C1 segment of cervical spinal cord (tissue), 14 donors: ENCODE data around the gene PLK5.
"Not testable (repeated sequence)": the region's sequence is repeated elsewhere in the genome, so short reads cannot be mapped to it uniquely, and the experiment has no call there.

Experiments used
- DNase-seq, 14 donors: peaks; one replicate each; lab custom pipeline; 2025; lab: John Stamatoyannopoulos, UW

PLK5 gene

DNA sequence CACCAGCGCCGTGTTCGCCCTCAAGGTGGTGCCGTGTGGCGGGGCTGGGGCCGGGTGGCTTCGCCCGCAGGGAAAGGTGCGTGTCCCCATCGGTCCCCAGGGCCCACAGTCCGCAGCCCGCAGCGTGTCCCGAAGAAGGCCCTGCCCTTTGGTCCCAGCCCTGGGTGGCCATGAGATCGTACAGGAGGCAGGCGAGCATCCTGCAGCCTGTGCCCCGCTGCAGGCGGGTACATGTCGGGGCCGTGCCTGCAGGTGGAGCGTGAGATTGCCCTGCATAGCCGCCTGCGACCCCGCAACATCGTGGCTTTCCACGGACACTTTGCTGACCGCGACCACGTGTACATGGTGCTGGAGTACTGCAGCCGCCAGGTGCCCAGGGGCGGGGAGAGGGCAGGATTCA is 1.5 kb downstream of the PLK5 start:
- peak in 1 of 14 donors; percentile 31 for DNase-seq

DNA sequence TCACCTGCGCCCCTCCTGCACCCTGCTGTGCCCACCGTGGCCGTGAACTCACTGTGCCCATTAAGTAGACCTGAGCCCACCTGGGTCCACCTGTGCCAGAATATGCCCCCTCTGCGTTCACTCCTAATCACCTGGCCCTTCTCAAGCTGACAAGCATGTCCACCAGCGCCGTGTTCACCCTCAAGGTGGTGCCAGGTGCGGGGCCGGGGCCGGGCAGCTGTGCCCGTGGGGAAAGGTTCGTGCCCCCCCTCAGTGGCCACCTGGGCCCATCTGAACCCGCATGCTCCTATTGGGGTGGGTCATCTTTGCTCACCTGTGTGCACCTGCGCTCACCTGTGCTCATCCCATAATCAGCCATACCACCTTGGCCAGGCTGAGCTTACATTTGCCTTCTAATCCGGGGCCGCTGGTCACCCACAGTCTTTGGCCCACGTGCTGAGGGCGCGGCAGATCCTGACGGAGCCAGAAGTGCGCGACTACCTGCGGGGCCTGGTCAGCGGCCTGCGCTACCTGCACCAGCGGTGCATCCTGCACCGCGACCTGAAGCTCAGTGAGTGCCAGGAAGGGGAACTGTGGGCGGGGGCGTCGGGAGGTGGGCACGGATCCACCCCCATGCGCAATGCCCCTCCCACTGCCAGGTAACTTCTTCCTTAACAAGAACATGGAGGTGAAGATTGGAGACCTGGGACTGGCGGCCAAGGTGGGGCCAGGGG is 2.3 kb downstream of the PLK5 start:
- DNase-seq = no peak

DNA sequence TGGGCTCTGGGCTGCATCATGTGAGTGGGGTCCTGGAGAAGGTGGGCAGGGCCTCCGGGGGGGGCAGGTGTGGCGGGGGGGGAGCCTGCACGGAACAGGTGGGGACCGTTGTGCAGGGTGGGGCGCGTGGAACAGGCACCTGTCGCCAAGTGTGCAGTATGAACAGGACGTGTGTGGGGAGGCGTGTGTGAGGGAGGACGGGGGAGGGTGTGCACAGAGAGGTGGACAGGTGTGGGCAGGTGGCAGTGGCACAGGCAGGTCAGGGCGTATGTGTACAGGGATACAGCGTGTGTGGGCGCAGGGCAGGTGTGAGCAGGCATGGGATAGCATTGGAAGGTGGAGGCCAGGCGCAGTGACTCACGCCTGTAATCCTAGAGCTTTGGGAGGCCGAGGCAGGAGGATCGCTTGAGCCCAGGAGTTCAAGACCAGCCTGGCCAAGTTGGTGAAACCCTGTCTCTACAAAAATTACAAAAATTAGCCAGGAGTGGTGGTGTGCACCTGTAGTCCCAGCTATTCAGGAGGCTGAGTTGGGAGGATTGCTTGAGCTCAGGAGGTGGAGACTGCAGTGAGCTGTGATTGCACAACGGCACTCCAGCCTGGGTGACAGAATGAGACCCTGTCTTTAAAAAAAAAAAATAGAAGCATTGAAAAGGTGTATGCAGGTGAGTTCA is 3.2 kb downstream of the PLK5 start:
- DNase-seq = no peak

DNA sequence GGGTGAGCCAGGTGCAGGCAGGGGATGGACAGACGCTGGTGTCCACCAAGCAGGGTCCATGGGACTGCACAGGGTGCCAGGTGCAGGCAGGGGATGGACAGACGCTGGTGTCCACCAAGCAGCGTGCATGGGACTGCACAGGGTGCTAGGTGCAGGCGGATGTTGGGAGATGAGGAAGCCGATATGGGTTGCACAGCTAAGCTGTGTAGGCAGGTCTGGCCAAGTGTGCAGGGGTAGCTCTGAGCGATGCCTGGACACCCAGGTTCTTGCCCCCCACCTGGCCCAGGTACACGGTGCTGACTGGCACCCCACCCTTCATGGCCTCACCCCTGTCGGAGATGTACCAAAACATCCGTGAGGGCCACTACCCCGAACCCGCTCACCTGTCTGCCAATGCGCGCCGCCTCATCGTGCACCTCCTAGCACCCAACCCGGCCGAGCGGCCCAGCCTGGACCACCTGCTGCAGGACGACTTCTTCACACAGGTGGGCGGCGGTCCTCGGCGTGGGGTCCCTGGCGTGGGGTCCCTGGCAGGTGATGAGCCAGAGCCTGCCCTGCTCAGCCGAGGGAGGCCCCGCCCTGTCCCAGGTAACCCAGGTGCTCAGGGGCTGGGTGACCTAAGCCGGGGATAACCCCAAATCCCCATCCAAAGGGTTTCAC is 3.9 kb downstream of the PLK5 start:
- DNase-seq = no peak

DNA sequence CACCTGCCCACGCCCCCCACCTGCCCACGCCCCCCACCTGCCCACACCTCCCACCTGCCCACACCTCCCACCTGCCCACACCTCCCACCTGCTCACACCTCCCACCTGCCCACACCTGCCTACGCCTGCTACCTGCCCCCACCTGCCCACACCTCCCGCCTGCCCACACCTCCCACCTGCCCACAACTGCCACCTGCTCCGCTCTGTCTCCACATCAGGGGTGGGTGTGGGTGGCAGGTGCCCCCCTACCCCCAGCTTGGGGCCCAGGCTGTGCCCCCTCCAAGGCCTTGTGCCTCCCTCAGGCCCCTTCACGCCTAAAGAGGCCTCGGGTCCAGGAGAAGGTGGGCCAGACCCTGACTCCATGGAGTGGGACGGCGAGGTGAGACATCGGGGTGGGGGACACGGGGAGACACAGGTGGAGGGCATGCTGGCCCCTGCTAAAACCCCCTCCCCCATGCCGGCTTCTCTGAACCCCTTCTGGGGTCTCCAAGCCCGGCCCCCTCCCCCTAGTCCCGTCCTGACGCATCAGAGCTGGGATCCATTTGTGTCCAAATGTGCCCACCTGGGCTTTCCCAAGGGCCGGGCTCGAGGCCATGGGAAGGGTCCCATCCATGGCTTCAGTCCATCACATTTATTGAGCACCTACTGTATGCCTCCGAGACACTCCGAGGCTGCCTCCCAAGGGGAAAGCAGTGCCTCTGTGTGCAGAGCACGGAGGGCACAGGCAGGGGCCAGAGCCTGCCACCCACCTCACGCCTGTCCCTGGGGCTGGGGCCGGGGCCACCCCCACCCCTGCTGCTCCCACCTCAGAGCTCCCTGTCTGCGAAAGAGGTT is 4.9 kb downstream of the PLK5 start:
- no peak for DNase-seq

DNA sequence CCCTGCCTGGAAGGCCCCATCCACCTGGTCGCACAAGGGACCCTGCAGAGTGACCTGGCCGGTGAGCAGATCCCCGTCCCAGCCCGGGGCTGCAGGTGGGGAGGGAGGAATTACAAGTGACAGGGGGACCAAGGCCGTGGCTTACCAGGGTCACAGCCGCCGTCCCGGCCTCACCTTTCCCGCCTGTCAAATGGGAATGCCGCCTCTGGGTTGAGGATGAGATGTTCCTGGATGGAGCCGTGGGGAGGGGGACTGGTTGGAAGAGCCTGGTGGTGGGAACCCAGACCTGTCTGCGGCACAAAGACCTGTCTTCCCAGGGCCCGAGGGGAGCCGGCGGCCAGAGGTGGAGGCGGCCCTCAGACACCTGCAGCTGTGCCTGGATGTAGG is 5.5 kb downstream of the PLK5 start:
- no peak for DNase-seq

DNA sequence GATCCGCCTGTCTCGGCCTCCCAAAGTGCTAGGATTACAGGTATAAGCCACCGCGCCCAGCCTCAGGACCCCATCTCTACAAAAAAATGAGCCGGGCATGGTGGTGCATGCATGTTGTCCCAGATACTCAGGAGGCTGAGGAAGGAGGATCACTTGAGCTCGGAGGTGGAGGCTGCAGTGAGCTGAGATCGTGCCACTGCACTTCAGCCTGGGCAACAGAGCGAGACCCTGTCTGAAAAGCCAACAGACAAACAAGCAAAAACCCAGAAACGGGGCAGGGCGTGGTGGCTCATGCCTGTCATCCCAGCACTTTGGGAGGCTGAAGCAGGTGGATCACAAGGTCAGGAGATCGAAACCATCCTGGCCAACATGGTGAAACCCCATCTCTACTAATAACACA is 7.0 kb downstream of the PLK5 start:
- not testable (repeated sequence) for DNase-seq

DNA sequence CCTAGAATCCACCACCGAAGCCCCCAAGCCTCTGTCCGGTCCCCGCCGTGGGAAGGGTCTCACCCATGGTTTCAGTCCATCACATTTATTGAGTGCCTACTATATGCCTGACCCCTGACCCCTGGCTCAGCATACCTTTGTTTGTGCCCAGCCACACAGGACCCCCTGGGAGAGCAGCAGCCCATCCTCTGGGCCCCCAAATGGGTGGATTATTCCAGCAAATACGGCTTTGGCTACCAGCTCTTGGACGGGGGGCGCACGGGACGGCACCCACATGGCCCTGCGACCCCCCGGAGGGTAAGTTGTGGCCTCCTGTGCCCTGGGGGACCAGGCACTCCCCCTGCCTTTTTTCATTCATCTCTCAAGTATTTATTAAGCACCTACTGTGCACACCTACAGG is 7.7 kb downstream of the PLK5 start:
- DNase-seq = no peak

DNA sequence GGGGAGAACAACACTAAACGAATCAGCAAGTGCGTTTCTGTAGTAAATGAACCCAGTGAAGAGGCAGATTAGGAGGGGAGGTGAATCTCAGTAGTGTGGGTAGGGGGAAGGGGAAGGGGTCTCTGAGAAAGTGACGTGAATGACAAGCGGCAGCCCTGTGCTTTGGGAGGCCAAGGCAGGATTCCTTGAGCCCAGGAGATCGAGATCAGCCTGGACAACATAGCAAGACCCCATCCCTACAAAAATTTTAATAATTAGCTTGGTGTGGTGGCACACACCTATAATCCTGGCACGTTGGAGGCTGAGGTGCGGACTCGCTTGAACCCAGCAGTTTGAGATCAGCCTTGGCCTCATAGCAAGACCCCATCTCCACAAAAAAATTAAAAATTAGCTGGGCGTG is 8.1 kb downstream of the PLK5 start:
- no peak for DNase-seq

DNA sequence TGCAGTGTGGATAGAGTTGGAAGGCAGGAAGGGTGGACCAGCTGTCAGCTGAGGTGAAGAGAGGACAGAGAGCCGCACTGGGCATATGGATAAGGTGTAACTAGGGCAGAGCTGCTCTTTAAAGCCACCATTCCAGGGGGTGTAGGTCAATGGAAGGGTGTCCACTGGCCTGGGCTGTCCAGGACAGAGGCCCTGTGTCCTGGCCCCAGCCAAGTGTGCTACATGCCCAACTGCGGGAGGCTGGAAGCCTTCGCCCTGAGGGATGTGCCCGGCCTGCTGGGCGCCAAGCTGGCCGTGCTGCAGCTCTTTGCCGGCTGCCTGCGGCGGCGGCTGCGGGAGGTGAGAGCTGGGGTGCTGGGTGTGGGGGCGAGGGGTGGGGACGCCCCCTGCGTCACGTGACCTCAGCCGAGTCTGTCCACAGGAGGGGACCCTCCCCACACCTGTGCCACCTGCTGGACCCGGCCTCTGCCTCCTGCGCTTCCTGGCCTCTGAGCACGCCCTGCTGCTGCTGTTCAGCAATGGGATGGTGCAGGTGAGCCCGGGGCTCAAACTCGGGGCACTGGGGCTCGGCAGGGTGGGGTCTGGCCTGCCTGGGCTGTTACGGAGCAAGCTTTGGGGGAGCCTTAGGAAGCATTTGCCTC is 9.8 kb downstream of the PLK5 start:
- DNase-seq = no peak

DNA sequence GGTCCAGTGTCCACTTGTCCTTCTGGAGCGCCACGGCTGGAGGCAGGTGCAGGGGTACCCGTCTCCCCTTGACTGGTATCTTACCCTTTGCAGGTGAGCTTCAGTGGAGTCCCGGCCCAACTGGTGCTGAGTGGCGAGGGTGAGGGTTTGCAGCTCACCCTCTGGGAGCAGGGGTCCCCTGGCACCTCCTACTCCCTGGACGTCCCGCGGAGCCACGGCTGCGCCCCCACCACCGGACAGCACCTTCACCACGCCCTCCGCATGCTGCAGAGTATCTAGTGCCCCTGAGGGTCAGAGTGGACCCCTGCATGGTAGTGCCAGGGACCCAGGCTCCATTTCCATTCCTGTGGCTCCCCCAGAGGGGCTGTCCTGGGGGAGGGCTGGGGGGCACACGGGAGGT is 11.1 kb downstream of the PLK5 start:
- no peak for DNase-seq

DNA sequence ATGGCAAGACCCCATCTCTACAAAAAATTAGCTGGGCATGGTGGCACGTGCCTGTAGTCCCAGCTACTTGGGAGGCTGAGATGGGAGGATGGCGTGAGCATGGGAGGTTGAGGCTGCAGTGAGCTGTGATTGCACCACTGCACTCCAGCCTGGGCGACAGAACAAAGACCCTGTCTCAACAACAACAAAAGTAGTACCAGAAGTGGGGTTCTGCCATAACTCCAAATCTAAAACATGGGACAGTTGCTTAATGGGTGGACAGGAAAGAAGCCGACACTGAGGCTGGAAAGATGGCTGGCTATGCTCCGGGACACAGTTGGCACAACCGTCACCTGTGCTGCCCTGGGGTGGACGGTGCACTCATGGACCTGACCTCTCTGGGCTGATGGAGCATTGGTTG is 11.8 kb downstream of the PLK5 start:
- not testable (repeated sequence) for DNase-seq

DNA sequence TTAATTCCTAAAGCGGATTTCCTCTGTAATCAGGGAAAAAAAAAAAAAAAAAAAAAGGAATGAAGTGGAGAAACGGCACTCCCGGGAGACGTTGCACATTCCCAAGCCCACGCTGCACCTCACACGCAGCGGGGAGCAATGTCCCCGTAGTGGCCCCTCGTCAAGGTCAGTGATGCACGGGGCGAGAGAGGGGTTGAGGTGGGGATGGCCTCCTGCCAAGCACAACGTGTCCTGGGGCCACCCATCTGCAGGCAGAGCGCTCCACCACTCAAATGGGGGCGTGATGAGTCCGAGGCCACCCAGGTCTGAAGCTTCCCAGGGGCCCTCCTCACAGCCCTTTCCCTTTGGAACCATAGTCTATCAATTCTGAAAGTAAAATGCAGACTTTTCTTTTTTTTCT is 15.1 kb downstream of the PLK5 start:
- DNase-seq = no peak

DNA sequence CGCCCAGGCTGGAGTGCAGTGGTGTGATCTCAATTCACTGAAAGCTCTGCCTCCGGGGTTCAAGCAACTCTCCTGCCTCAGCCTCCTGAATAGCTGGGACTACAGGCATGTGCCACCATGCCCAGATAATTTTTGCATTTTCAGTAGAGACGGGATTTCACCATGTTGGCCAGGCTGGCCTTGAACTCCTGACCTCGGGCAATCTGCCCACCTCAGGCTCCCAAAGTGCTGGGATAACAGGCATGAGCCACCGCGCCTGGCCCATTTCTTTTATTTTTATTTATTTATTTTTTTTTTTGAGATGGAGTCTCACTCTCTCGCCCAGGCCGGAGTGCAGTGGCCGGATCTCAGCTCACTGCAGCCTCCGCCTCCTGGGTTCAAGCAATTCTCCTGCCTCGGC is 15.9 kb downstream of the PLK5 start:
- not testable (repeated sequence) for DNase-seq

DNA sequence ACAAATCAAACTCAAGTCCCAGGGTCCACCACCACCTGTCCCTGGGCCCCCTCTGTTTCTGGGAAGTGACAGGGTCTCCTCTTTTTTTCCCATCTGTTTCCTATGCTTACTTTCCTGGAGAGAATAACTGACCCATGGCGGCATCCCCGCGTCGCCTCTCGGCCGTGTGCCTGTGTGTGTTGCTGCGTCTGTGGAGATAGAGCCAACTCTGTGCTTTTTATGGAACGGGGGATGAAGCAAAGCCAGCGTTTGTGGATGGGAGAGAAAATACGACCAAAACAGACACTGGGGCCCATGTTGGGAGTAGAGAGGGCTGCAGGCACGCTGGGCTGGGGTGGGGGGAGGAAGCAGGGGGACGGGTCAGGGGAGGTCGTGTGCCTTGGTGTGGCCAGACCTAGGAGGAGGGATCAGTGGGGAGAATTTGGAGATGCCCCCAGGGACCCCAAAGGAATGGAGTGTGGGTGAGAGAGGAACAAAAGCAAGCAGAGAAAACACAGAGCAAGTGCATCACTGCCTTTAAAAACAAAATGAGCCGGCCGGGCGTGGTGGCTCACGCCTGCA is 16.6 kb downstream of the PLK5 start:
- peak in 1 of 14 donors; percentile 62 for DNase-seq

DNA sequence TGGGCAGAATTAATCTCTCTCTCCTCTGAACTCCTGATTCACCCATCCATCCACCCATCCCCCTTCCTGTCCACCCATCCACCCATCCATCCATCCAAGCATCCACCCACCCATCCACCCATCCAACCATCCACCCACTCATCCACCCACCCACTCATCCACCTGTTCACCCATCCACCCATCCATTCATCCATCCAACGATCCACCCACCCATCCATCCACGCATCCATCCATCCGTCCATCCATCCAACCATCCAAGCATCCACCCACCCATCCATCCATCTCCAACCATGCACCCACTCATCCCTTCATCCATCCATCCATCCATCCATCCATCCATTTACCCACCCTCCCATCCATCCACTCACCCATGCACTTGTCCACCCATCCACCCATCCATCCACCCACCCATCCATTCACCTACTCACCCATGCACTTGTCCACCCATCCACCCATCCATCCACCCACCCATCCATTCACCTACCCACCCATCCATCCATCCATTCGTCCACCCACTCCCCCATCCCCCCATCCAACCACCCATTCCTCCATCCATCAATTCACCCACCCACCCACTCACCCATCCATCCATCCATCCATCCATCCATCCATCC is 25.6 kb downstream of the PLK5 start:
- DNase-seq = no peak

DNA sequence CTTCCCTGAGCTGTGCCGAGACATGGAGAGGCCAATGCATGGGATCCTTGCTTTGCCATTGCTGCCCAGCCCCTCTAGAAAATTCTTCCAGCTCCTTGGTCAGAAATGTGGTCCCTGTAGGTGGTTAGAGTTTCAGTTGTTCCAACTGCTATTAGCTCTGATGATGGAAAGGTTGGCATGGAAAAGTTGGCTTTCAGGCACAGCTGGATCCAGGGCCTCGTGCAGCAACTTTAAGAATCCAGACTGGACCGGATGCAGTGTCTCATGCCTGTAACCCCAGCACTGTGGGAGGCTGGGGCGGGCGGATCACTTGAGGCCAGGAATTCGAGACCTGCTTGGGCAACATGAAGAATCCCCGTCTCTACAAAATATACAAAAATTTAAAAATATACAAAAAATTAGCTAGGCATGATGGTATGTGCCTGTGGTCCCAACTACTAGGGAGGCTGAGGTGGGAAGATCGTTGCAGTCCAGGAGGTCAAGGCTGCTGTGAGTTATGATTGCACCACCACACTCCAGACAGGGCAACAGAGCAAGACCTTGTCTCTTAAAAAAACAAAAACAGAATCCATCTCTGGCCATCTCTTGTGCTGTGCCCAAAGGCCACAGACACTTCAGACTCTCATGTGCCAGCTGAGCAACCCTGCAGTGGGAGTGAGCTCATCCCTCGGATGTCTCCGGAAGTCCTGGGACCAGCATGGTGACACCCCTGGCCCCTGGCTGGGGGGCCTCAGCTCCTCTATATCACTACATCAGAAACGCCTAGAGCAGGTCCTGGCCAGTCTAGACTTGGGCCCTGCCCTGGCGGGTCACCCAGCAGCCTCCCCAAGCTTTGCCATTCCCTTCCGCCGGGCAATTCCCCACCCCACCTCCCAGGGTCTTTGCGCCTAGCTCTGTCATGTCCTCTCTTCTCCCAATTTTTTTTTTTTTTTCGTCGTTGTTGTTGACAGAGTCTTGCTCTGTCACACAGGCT is 27.5 kb downstream of the PLK5 start:
- no peak for DNase-seq

DNA sequence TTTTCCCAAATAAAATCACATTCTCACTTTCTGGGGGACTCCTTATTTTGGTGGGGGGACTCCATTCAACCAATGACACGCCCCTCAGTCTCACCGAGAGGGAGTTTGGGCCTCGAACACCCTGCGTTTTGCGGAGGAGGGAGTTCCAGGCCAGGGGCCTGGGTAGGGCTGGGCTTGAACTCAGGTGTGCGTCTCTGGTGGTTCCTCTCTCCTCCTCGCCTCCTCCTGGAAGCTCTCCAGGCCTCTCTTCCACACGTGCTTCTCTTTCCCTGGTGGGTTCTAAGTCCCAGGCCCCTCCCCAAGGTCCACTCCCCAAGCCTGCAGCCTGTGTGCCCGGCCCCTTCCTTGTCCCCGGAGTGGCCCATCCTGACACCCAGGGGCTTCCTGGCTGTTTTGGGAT is 29.5 kb downstream of the PLK5 start:
- no peak for DNase-seq

DNA sequence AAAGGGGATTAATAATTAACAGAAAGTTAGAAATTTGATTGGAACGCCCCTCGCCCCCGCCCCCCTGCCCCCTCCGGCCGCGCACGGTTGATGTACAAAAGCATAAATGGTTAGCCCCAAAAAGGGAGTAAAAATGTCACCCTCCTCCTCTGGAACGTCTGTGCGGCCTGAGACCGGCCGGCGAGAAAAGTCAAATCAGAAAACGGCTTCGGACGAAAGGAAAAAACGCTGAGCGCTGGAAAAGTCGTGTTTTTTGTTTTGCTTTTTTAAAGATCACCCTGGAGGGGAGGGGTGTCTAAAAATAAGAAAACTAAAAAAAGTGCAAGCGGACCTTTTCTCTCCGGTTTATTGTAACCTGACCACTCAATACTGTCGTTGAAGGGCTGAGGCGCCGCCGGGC is 31.1 kb downstream of the PLK5 start:
- DNase-seq = no peak
